ENCODE measurements around the gene HLA-DOB.
A peak's percentile ranks its signal among the peaks of the same experiment; 100 is the strongest.

Gene HLA-DOB

DNA sequence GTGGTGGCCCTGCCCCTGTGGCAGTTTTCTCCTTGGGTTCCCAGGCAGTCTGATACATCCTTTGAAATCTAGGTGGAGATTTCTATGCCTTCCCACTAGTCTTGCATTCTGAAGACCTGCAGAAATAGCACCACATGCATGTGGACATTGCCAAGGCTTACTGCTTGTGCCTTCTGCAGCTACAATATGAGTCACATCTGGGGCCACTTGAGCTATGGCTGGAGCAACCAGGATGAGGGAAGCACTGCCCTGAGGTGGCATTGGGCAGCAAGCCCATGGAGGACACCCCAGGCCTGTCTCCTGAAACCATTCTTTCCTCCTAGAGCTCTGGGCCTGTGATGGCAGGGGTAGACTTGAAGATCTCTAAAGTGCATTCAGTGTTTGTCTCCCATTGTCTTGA lies 37.8 kb downstream of the HLA-DOB start:
- Histone ChIP-seq H4K20me1 (ENCODE audit: insufficient read depth, low read length) (no peaks in the 10 kb centered on the region), H3K79me2 (ENCODE audit: low read length) (no peaks in the 10 kb centered on the region), H3K27ac (ENCODE audit: low read length) (no peak overlapping the region), H3K27me3 (ENCODE audit: low read depth, low read length) (no peaks in the 10 kb centered on the region), H3K36me3 (replicated peaks; ENCODE audit: low read depth, low read length) (no peaks in the 10 kb centered on the region), H2AFZ (ENCODE audit: low read depth, low read length) (no peak overlapping the region), H3K4me3 (ENCODE audit: low read length) (no peak overlapping the region), H3K9me3 (ENCODE audit: insufficient read depth, low read length) (no peaks in the 10 kb centered on the region), H3K9ac (ENCODE audit: low read length) (no peak overlapping the region), H3K4me1 (ENCODE audit: low read length) (peaks cover 16% of the 10 kb centered on the region), H3K4me2 (ENCODE audit: low read length) (no peak overlapping the region)
- TF ChIP-seq EZH2phosphoT487 (IDR thresholded peaks at IDR 0.05; ENCODE audit: low read depth) (no peak), CTCF (IDR thresholded peaks at IDR 0.05; ENCODE audit: low read depth, low read length) (no peak)

- Histone ChIP-seq H3K4me3 (ENCODE audit: low read length) (no peak overlapping the region), H2AFZ (ENCODE audit: low read depth, low read length) (no peak overlapping the region), H3K9ac (ENCODE audit: low read length) (no peak overlapping the region), H3K4me1 (ENCODE audit: low read length) (peaks cover 8% of the 10 kb centered on the region), H3K27ac (ENCODE audit: low read length) (no peak overlapping the region), H3K27me3 (ENCODE audit: low read depth, low read length) (no peaks in the 10 kb centered on the region; the same call in 1 of the 2 replicates), H3K4me2 (ENCODE audit: low read length) (no peak overlapping the region), H4K20me1 (ENCODE audit: insufficient read depth, low read length) (no peaks in the 10 kb centered on the region), H3K36me3 (replicated peaks; ENCODE audit: low read depth, low read length) (no peaks in the 10 kb centered on the region), H3K9me3 (ENCODE audit: insufficient read depth, low read length) (no peaks in the 10 kb centered on the region), H3K79me2 (ENCODE audit: low read length) (no peaks in the 10 kb centered on the region)
- TF ChIP-seq CTCF (IDR thresholded peaks at IDR 0.05; ENCODE audit: low read depth, low read length) (no peak), EZH2phosphoT487 (IDR thresholded peaks at IDR 0.05; ENCODE audit: low read depth) (no peak)
These were observed 41.7 kb downstream of the HLA-DOB start for GRCh38 chr6:32775071-32775470.

DNA sequence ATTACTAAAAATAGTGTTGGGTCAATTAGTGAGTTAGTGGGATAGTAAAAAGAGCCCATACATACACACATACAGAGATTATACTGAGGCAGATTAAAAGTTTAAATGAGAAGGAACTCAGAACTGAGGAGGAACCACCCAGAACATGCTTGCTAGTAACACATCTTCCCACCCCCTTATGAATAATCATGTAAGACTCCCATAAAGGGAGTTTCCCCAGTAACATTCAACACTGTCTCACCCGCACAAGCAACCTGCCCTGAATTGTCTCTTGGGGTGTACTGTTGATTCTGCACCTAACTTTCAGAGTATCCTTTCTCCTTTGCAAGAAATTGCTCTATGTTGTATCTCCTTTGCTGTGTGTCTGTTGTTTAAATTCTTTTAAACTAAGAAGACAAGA lies 42.4 kb downstream of the HLA-DOB start:
- H3K9ac ChIP-seq (ENCODE audit: low read length) = no peak overlapping the region
- peaks cover 6% of the 10 kb centered on the region for H3K4me1 ChIP-seq (ENCODE audit: low read length)
- TF ChIP-seq CTCF (IDR thresholded peaks at IDR 0.05; ENCODE audit: low read depth, low read length) (no peak), EZH2phosphoT487 (IDR thresholded peaks at IDR 0.05; ENCODE audit: low read depth) (no peak)
- H4K20me1 ChIP-seq (ENCODE audit: insufficient read depth, low read length) = no peaks in the 10 kb centered on the region
- H3K9me3 ChIP-seq (ENCODE audit: insufficient read depth, low read length) = no peaks in the 10 kb centered on the region
- peak overlapping the region; percentile 20 for H3K4me2 ChIP-seq (ENCODE audit: low read length)
- H2AFZ ChIP-seq (ENCODE audit: low read depth, low read length) = no peak overlapping the region
- H3K36me3 ChIP-seq (replicated peaks; ENCODE audit: low read depth, low read length) = no peaks in the 10 kb centered on the region
- H3K4me3 ChIP-seq (ENCODE audit: low read length) = no peak overlapping the region
- no peaks in the 10 kb centered on the region; the same call in 1 of the 2 replicates for H3K27me3 ChIP-seq (ENCODE audit: low read depth, low read length)
- H3K27ac ChIP-seq (ENCODE audit: low read length) = no peak overlapping the region
- no peaks in the 10 kb centered on the region for H3K79me2 ChIP-seq (ENCODE audit: low read length)

DNA sequence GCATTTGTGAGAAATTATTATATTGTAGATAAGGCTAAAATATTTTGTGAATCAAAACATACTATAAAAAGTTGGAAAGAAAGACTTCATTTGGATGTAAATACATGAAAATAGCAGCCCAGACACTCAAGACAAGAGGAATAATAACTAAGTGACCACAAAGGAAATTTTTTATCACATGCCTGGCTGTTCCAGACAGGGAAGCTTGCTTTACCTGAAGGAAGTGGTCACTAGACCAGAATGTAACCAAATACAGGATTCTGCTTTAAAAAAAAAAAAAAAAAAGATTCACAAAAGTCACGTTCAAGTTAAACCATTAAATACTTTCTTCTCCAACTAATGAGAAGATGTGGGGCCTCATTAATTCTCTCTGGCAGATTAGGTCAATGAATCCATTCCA lies 44.1 kb downstream of the HLA-DOB start:
- H3K9me3 ChIP-seq (ENCODE audit: insufficient read depth, low read length) = no peaks in the 10 kb centered on the region
- H3K9ac ChIP-seq (ENCODE audit: low read length) = no peak overlapping the region
- TF ChIP-seq EZH2phosphoT487 (IDR thresholded peaks at IDR 0.05; ENCODE audit: low read depth) (no peak), CTCF (IDR thresholded peaks at IDR 0.05; ENCODE audit: low read depth, low read length) (no peak)
- H2AFZ ChIP-seq (ENCODE audit: low read depth, low read length) = no peak overlapping the region
- no peak overlapping the region for H3K4me3 ChIP-seq (ENCODE audit: low read length)
- no peaks in the 10 kb centered on the region for H3K79me2 ChIP-seq (ENCODE audit: low read length)
- H3K4me1 ChIP-seq (ENCODE audit: low read length) = peaks cover 6% of the 10 kb centered on the region
- no peaks in the 10 kb centered on the region; the same call in 1 of the 2 replicates for H3K27me3 ChIP-seq (ENCODE audit: low read depth, low read length)
- H4K20me1 ChIP-seq (ENCODE audit: insufficient read depth, low read length) = no peaks in the 10 kb centered on the region
- H3K36me3 ChIP-seq (replicated peaks; ENCODE audit: low read depth, low read length) = no peaks in the 10 kb centered on the region
- H3K4me2 ChIP-seq (ENCODE audit: low read length) = no peak overlapping the region
- H3K27ac ChIP-seq (ENCODE audit: low read length) = no peak overlapping the region
